GM12801 (cell line): ENCODE data around the gene SMARCAD1.

Experiments used
- CTCF ChIP-seq: IDR thresholded peaks from one replicate; pipeline ENCODE4 v1.5.1; 2011; ENCODE audit warnings: control low read depth; ENCODE audit not compliant: insufficient read length; ENCODE audit errors: extremely low read depth

SMARCAD1 gene

DNA sequence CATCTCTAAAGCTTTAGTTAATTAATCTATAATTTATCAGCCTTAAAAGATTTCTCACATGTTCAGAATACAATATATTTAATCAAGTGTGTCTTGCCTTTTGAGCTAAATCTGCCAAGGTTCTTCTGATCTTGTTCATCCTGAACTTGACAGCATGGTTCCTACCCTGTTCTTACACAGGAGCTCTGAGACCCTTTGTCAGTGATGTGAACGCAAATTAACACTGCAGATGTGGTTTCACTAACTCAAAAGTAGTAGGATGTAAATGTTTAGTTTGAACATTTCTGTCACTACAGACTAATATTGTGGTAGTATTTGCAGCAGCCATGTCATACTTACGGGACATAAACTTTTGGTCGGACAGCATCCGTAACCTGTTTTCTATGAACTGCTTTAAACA is 59.4 kb downstream of the SMARCAD1 start:
- no peak for TF ChIP-seq CTCF

- no peak for TF ChIP-seq CTCF
These were observed 63.6 kb downstream of the SMARCAD1 start for GRCh38 chr4:94271248-94271647.

- no peak for TF ChIP-seq CTCF
These were observed 67.2 kb downstream of the SMARCAD1 start for GRCh38 chr4:94274912-94275311.

GRCh38 chr4:94276204-94276603 is 68.5 kb downstream of the SMARCAD1 start:
- no peak for TF ChIP-seq CTCF

GRCh38 chr4:94277534-94277933 is 69.9 kb downstream of the SMARCAD1 start:
- no peak for TF ChIP-seq CTCF

GRCh38 chr4:94278781-94279180 is 71.1 kb downstream of the SMARCAD1 start:
- no peak for TF ChIP-seq CTCF

GRCh38 chr4:94284889-94285288 is 77.2 kb downstream of the SMARCAD1 start:
- no peak for TF ChIP-seq CTCF

- TF ChIP-seq CTCF = no peak
These were observed 78.0 kb downstream of the SMARCAD1 start for GRCh38 chr4:94285666-94286065.
